BE2C (cell line): Measurements from ENCODE around the gene SLC35B1.

Source experiments
- DNase-seq: peaks from one replicate; pipeline ENCODE4 v3.0.0-alpha.2; 2020
- H3K27me3 ChIP-seq: fragments of 250-450 bp; sonication (Bioruptor Pico); 2 replicates; pipeline ENCODE4 v1.5.1; 2020; ENCODE audit warnings: mild to moderate bottlenecking
- H3K36me3 ChIP-seq: fragments of 250-450 bp; sonication (Bioruptor Pico); 2 replicates; pipeline ENCODE4 v1.5.1; 2020; ENCODE audit warnings: mild to moderate bottlenecking
- H3K4me1 ChIP-seq: fragments of 250-450 bp; sonication (Bioruptor Pico); 2 replicates; pipeline ENCODE4 v1.5.1; 2020
- H3K4me3 ChIP-seq: 2 replicates; pipeline ENCODE4 v1.5.1; 2011; ENCODE audit warnings: low read depth, low read length
- H3K9me3 ChIP-seq: fragments of 250-450 bp; sonication (Bioruptor Pico); 2 replicates; pipeline ENCODE4 v1.5.1; 2020
- CTCF ChIP-seq: IDR thresholded peaks from 2 replicates; pipeline ENCODE4 v1.5.1; 2012; ENCODE audit warnings: mild to moderate bottlenecking, low read depth, low read length

Gene SLC35B1

GRCh38 chr17:49681106-49681979 lies 26.4 kb downstream of the SLC35B1 start:
- DNase-seq: no peak
- H3K36me3 ChIP-seq: no peaks in the 10 kb centered on the region
- TF ChIP-seq CTCF: no peak
- peaks cover 7% of the 10 kb centered on the region; the same call in 1 of the 2 replicates for H3K27me3 ChIP-seq
- H3K4me3 ChIP-seq: no peak overlapping the region
- peaks cover 3% of the 10 kb centered on the region; the same call in 1 of the 2 replicates for H3K9me3 ChIP-seq
- no peaks in the 10 kb centered on the region; the same call in 1 of the 2 replicates for H3K4me1 ChIP-seq

- Histone ChIP-seq H3K4me1 (no peaks in the 10 kb centered on the region; the same call in 1 of the 2 replicates), H3K36me3 (no peaks in the 10 kb centered on the region), H3K4me3 (no peak overlapping the region), H3K9me3 (peaks cover 3% of the 10 kb centered on the region; the same call in 1 of the 2 replicates), H3K27me3 (peaks cover 7% of the 10 kb centered on the region; the same call in 1 of the 2 replicates)
- TF ChIP-seq CTCF: no peak
- no peak for DNase-seq
These were observed 27.4 kb downstream of the SLC35B1 start for GRCh38 chr17:49680314-49680713.

- Histone ChIP-seq H3K36me3 (peaks cover 3% of the 10 kb centered on the region; the same call in 1 of the 2 replicates), H3K9me3 (peaks cover 3% of the 10 kb centered on the region; the same call in 1 of the 2 replicates), H3K27me3 (no peaks in the 10 kb centered on the region), H3K4me3 (peak within 1 kb of the TSS; percentile 89), H3K4me1 (no peaks in the 10 kb centered on the region; the same call in 1 of the 2 replicates)
- TF ChIP-seq CTCF: no peak
- peak; percentile 100 for DNase-seq
These were observed 29.6 kb downstream of the SLC35B1 start, which contains the start of gene SPOP for GRCh38 chr17:49677933-49678847. Gene SPOP, minus strand, starts transcription at chr17:49678097. Its CDS starts 55,287 bp downstream, at chr17:49622810.

- no peaks in the 10 kb centered on the region; the same call in 1 of the 2 replicates for H3K4me1 ChIP-seq
- peak overlapping the region; percentile 89 for H3K4me3 ChIP-seq
- TF ChIP-seq CTCF: no peak
- peaks cover 3% of the 10 kb centered on the region; the same call in 1 of the 2 replicates for H3K9me3 ChIP-seq
- peak; percentile 99 for DNase-seq
- peaks cover 3% of the 10 kb centered on the region; the same call in 1 of the 2 replicates for H3K36me3 ChIP-seq
- no peaks in the 10 kb centered on the region for H3K27me3 ChIP-seq
These were observed 30.4 kb downstream of the SLC35B1 start for GRCh38 chr17:49677134-49677932.

GRCh38 chr17:49676276-49676868 lies 31.4 kb downstream of the SLC35B1 start:
- no peaks in the 10 kb centered on the region; the same call in 1 of the 2 replicates for H3K4me1 ChIP-seq
- H3K9me3 ChIP-seq: peaks cover 3% of the 10 kb centered on the region; the same call in 1 of the 2 replicates
- no peaks in the 10 kb centered on the region for H3K27me3 ChIP-seq
- H3K4me3 ChIP-seq: peak overlapping the region; percentile 89
- no peak for DNase-seq
- no peak for TF ChIP-seq CTCF
- peaks cover 3% of the 10 kb centered on the region; the same call in 1 of the 2 replicates for H3K36me3 ChIP-seq
